ENCODE data around the gene ROBO1. TPM values are rescaled to one million over a fixed set of nuclear protein-coding genes. Genes with fewer than 3 reads are reported as not detected.

The ROBO1 gene
- total RNA-seq, 2 experiments from 2014 or later, result 8.6 to 9.0 TPM

- no peaks in the 10 kb centered on the region for H3K4me1 Mint-ChIP-seq (ENCODE audit: low read depth)
- intact Hi-C loops (cut with micrococcal nuclease), result no loop called here
- CTCF ChIA-PET, result interaction anchor here (1.1 kb wide), 1 partner anchor 261 kb away, joined by 3 read pairs; no protein-coding TSS in a partner anchor
These were observed 861.6 kb downstream of the ROBO1 start for GRCh38 chr3:78906245-78906644.

GRCh38 chr3:78905700-78906099 is 862.1 kb downstream of the ROBO1 start:
- no peaks in the 10 kb centered on the region for H3K4me1 Mint-ChIP-seq (ENCODE audit: low read depth)
- ATAC-seq (no peak), DNase-seq (no peak)
- no peak overlapping the region for H3K4me3 Mint-ChIP-seq
- no peaks in the 10 kb centered on the region for H3K9me3 Mint-ChIP-seq
- no peaks in the 10 kb centered on the region for H3K27me3 Mint-ChIP-seq
- ChIA-PET CTCF (interaction anchor here (1.1 kb wide), 1 partner anchor 260 kb away, joined by 3 read pairs; no protein-coding TSS in a partner anchor), POLR2A (no interaction called here)
- no peak for TF ChIP-seq CTCF (IDR thresholded peaks at IDR 0.05)
- intact Hi-C loops (cut with micrococcal nuclease), result no loop called here
- H3K27ac Mint-ChIP-seq, result no peak overlapping the region
- H3K36me3 Mint-ChIP-seq (ENCODE audit: low read depth), result no peaks in the 10 kb centered on the region

More at GRCh38 chr3:78906245-78906644, 861.6 kb downstream of the ROBO1 start:
- POLR2A ChIA-PET, result no interaction called here
- TF ChIP-seq CTCF (IDR thresholded peaks at IDR 0.05), result no peak
- H3K4me3 Mint-ChIP-seq, result no peak overlapping the region
- no peaks in the 10 kb centered on the region for H3K36me3 Mint-ChIP-seq (ENCODE audit: low read depth)
- DNase-seq (no peak), ATAC-seq (no peak)
- H3K27me3 Mint-ChIP-seq, result no peaks in the 10 kb centered on the region
- no peaks in the 10 kb centered on the region for H3K9me3 Mint-ChIP-seq
- no peak overlapping the region for H3K27ac Mint-ChIP-seq

- DNase-seq (no peak), ATAC-seq (no peak)
- ChIA-PET POLR2A (no interaction called here), CTCF (no interaction called here)
- no peak for TF ChIP-seq CTCF (IDR thresholded peaks at IDR 0.05)
- no peaks in the 10 kb centered on the region for H3K4me1 Mint-ChIP-seq (ENCODE audit: low read depth)
- no peaks in the 10 kb centered on the region for H3K27me3 Mint-ChIP-seq
- no peak overlapping the region for H3K4me3 Mint-ChIP-seq
- no peaks in the 10 kb centered on the region for H3K9me3 Mint-ChIP-seq
- intact Hi-C loops (cut with micrococcal nuclease), result no loop called here
- no peak overlapping the region for H3K27ac Mint-ChIP-seq
- H3K36me3 Mint-ChIP-seq (ENCODE audit: low read depth), result no peaks in the 10 kb centered on the region
These were observed 866.3 kb downstream of the ROBO1 start for GRCh38 chr3:78901544-78901943.

GRCh38 chr3:78900880-78901279 is 866.9 kb downstream of the ROBO1 start:
- POLR2A ChIA-PET, result no interaction called here
- CTCF ChIA-PET, result no interaction called here
- ATAC-seq (no peak), DNase-seq (no peak)
- no peak for TF ChIP-seq CTCF (IDR thresholded peaks at IDR 0.05)
- no peaks in the 10 kb centered on the region for H3K27me3 Mint-ChIP-seq
- no peaks in the 10 kb centered on the region for H3K9me3 Mint-ChIP-seq
- intact Hi-C loops (cut with micrococcal nuclease), result no loop called here
- no peak overlapping the region for H3K27ac Mint-ChIP-seq
- H3K4me3 Mint-ChIP-seq, result no peak overlapping the region
- peaks cover 3% of the 10 kb centered on the region for H3K4me1 Mint-ChIP-seq (ENCODE audit: low read depth)
- no peaks in the 10 kb centered on the region for H3K36me3 Mint-ChIP-seq (ENCODE audit: low read depth)

- Mint-ChIP-seq H3K36me3 (ENCODE audit: low read depth) (no peaks in the 10 kb centered on the region), H3K4me3 (no peak overlapping the region), H3K27ac (no peak overlapping the region), H3K27me3 (no peaks in the 10 kb centered on the region), H3K9me3 (no peaks in the 10 kb centered on the region), H3K4me1 (ENCODE audit: low read depth) (peaks cover 3% of the 10 kb centered on the region)
- no peak for ATAC-seq
- ChIA-PET CTCF (no interaction called here), POLR2A (no interaction called here)
- TF ChIP-seq CTCF (IDR thresholded peaks at IDR 0.05), result no peak
- no peak for DNase-seq
- intact Hi-C loops (cut with micrococcal nuclease), result no loop called here
These were observed 867.4 kb downstream of the ROBO1 start for GRCh38 chr3:78900426-78900825.

Data from activated CD8-positive, alpha-beta T cell treated with anti-CD3 and anti-CD28 coated beads for 36 hours (primary cell).